Measurements from ENCODE around the gene CNTNAP3.
"Not testable (repeated sequence)": the region's sequence is repeated elsewhere in the genome, so short reads cannot be mapped to it uniquely, and the experiment has no call there.

The CNTNAP3 gene

DNA sequence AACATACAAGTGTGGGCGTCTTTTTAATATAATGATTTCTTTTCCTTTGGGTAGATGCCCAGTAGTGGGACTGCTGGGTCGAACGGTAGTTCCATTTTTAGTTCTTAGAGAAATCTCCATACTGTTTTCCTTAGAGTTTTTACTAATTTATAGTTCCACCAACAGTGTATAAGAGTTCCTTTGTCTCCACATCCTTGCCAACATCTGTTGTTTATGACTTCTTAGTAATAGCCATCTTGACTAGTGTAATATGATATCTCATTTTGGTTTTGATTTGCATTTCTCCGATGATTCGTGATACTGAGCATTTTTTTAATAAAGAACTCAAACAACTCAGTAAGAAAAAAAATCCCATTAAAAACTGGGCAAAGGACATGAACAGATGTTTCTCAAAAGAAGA, 225.0 kb downstream of the CNTNAP3 start:
- DNase-seq, result not testable (repeated sequence)

- not testable (repeated sequence) for DNase-seq
These were observed 233.5 kb downstream of the CNTNAP3 start for GRCh38 chr9:39054453-39054852.

GRCh38 chr9:39046833-39047232, 241.1 kb downstream of the CNTNAP3 start:
- DNase-seq, result not testable (repeated sequence)

DNA sequence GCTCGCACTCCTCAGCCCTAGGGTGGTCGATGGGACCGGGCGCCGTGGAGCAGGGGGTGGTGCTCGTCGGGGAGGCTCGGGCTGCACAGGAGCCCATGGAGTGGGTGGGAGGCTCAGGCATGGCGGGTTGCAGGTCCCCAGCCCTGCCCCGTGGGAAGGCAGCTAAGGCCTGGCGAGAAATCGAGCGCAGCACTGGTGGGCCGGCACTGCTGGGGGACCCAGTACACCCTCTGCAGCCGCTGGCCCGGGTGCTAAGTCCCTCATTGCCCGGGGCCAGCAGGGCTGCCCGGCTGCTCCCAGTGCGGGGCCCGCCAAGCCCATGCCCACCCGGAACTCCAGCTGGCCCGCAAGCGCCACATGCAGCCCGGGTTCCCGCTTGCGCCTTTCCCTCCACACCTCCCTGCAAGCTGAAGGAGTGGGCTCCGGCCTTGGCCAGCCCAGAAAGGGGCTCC, 245.6 kb downstream of the CNTNAP3 start:
- not testable (repeated sequence) for DNase-seq

DNA sequence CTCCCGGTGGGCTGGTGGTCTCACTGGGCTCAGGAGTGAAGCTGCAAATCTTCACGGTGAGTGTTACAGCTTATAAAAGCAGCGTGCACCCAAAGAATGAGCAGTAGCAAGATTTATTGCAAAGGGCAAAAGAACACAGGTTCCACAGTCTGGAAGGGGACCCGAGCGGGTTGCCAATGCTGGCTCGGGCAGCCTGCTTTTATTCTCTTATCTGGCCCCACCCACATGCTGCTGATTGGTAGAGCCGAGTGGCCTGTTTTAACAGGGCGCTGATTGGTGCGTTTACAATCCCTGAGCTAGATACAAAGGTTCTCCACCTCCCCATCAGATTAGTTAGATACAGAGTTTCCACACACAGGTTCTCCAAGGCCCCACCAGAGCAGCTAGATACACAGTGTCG, 246.2 kb downstream of the CNTNAP3 start:
- not testable (repeated sequence) for DNase-seq

- not testable (repeated sequence) for DNase-seq
These were observed 248.8 kb downstream of the CNTNAP3 start for GRCh38 chr9:39039148-39039547.

GRCh38 chr9:39038221-39038620, 249.7 kb downstream of the CNTNAP3 start:
- not testable (repeated sequence) for DNase-seq

- DNase-seq, result not testable (repeated sequence)
These were observed 254.1 kb downstream of the CNTNAP3 start for GRCh38 chr9:39033849-39034248.

GRCh38 chr9:39030204-39031019, 257.6 kb downstream of the CNTNAP3 start:
- not testable (repeated sequence) for DNase-seq

GRCh38 chr9:39028855-39029254, 259.1 kb downstream of the CNTNAP3 start:
- DNase-seq, result not testable (repeated sequence)

GRCh38 chr9:39028168-39028567, 259.8 kb downstream of the CNTNAP3 start:
- not testable (repeated sequence) for DNase-seq

DNA sequence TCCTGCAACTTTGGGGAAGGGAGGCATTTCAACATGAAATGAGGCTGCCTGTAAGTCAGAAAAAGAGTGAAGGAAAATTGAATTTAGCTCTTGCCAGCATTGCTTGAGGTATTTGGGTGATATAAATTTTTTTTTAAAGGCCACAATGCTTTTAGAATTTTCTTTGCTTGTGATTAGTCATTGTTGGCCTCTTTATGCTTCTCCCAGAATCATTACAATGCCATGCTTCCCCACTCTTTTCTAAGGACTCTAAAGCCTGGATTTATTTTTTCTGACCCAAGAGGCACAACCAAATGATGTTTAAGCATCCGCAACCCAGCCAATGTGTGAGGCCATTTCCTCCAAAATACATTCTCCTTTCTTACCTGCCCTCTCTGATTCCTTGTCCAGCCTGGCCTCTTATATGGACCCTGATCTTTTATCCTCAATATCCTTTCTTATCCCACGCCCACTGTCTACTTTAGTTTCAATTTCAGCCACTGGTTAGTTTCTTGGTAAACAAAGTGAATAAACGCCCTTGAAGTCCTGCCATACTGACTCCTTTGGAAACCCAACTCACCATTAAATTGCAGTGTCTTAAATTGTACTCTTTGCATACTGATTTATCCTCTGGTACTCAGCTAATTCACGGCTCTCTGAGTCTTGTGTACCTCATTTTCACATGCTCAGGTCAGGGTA, 261.9 kb downstream of the CNTNAP3 start:
- not testable (repeated sequence) for DNase-seq

Data from right forelimb (tissue), 1 donor.